SK-N-SH (cell line): ENCODE results near the gene VTCN1. TPM values are rescaled to one million over a fixed set of nuclear protein-coding genes. Genes with fewer than 3 reads are reported as not detected.

Experiments
- CTCF ChIA-PET: fragments of 300-600, 350-600 bp; formaldehyde crosslinking; extraction: SDS; loops from one replicate; lab custom pipeline; 2021; lab: Yijun Ruan, JAX
- POLR2A ChIA-PET: fragments of 350-600 bp; sonication (Branson Sonifier 250); formaldehyde crosslinking; extraction: SDS; loops from one replicate; lab custom pipeline; 2020; ENCODE audit warnings: antibody characterized with exemption, inconsistent platforms; lab: Yijun Ruan, JAX
- DNase-seq: peaks from one replicate; pipeline ENCODE4 v3.0.0; 2012
- H2AFZ ChIP-seq: fragments of 200-600 bp; sonication (generic); 2 replicates; pipeline ENCODE4 v1.8.1; 2016; ENCODE audit warnings: antibody characterized with exemption, mild to moderate bottlenecking, low read depth
- H3F3A ChIP-seq: fragments of 200-600 bp; sonication (generic); replicated peaks from 2 replicates; pipeline ENCODE3; 2016; ENCODE audit warnings: antibody characterized with exemption, mild to moderate bottlenecking; ENCODE audit not compliant: insufficient read depth
- H3K27ac ChIP-seq, 2 experiments: fragments of 200-500 bp in 1 of 2; fragments of 200-600 bp in 1 of 2; sonication (Bioruptor generic) in 1 of 2; sonication (generic), shearing (Covaris generic) in 1 of 2; 2 replicates each; pipeline versions ENCODE4 v1.5.1 to v1.6.1; 2014 to 2016; ENCODE audit warnings: low read depth in 2 of 2, inconsistent platforms in 1 of 2, low read length in 1 of 2, mild to moderate bottlenecking in 1 of 2, mixed read lengths in 1 of 2
- H3K27me3 ChIP-seq: fragments of 200-600 bp; sonication (generic), shearing (Covaris generic); 2 replicates; pipeline ENCODE4 v1.6.1; 2016; ENCODE audit warnings: mixed run types; ENCODE audit not compliant: insufficient read depth
- H3K36me3 ChIP-seq, 2 experiments: fragments of 200-500 bp in 1 of 2; fragments of 200-600 bp in 1 of 2; sonication (Bioruptor generic) in 1 of 2; sonication (generic) in 1 of 2; replicated peaks in 1 of 2; 2 replicates each; pipeline versions ENCODE3 to v1.5.1; 2014 to 2016; ENCODE audit warnings: low read length in 1 of 2, mild to moderate bottlenecking in 1 of 2; ENCODE audit not compliant: insufficient read depth in 2 of 2, control insufficient read depth in 1 of 2
- H3K4me1 ChIP-seq, 2 experiments: fragments of 200-500 bp in 1 of 2; fragments of 200-600 bp in 1 of 2; sonication (Bioruptor generic) in 1 of 2; sonication (generic), shearing (Covaris generic) in 1 of 2; 2 replicates each; pipeline versions ENCODE4 v1.5.1 to v1.6.1; 2014 to 2016; ENCODE audit warnings: low read depth in 1 of 2, low read length in 1 of 2, mixed run types in 1 of 2; ENCODE audit not compliant: insufficient read depth in 2 of 2, control insufficient read depth in 1 of 2
- H3K4me2 ChIP-seq: fragments of 200-600 bp; sonication (generic), shearing (Covaris generic); 2 replicates; pipeline ENCODE4 v1.6.1; 2017; ENCODE audit warnings: mixed run types
- H3K4me3 ChIP-seq, 2 experiments: fragments of 200-500 bp in 1 of 2; fragments of 200-600 bp in 1 of 2; sonication (Bioruptor generic) in 1 of 2; sonication (generic), shearing (Covaris generic) in 1 of 2; 2 replicates each; pipeline versions ENCODE4 v1.5.1 to v1.8.1; 2014 to 2016; ENCODE audit warnings: low read depth in 2 of 2, inconsistent platforms in 1 of 2, low read length in 1 of 2, mild to moderate bottlenecking in 1 of 2, mixed read lengths in 1 of 2, moderate library complexity in 1 of 2
- H3K79me2 ChIP-seq: fragments of 200-600 bp; sonication (generic); 2 replicates; pipeline ENCODE4 v1.8.1; 2017; ENCODE audit warnings: mild to moderate bottlenecking; ENCODE audit not compliant: insufficient read depth
- H3K9ac ChIP-seq: fragments of 200-600 bp; sonication (generic); 2 replicates; pipeline ENCODE4 v1.6.1; 2017; ENCODE audit warnings: mixed run types
- H3K9me2 ChIP-seq: fragments of 200-600 bp; sonication (generic); 2 replicates; pipeline ENCODE4 v1.6.1; 2017; ENCODE audit warnings: mixed run types
- H3K9me3 ChIP-seq: fragments of 200-600 bp; sonication (generic); 2 replicates; pipeline ENCODE4 v1.6.1; 2017; ENCODE audit warnings: mixed run types, mild to moderate bottlenecking, moderate library complexity
- H4K20me1 ChIP-seq: fragments of 200-600 bp; sonication (generic); 2 replicates; pipeline ENCODE4 v1.6.1; 2017; ENCODE audit warnings: mild to moderate bottlenecking, mixed run types; ENCODE audit not compliant: insufficient read depth
- EP300 ChIP-seq, 2 experiments: IDR thresholded peaks; 2 replicates each; pipeline versions ENCODE4 v1.4.0 to v1.6.1; 2012; ENCODE audit warnings: borderline replicate concordance in 1 of 2, low read depth in 1 of 2, low read length in 1 of 2
- FOXM1 ChIP-seq: IDR thresholded peaks from 2 replicates; pipeline ENCODE4 v1.4.0; 2012; ENCODE audit warnings: low read depth, mild to moderate bottlenecking
- MEF2A ChIP-seq: IDR thresholded peaks from 2 replicates; pipeline ENCODE4 v1.4.0; 2012; ENCODE audit warnings: low read depth, borderline replicate concordance
- MXI1 ChIP-seq: IDR thresholded peaks from 2 replicates; pipeline ENCODE4 v1.6.1; 2012; ENCODE audit warnings: mild to moderate bottlenecking, low read depth, low read length, improper control_type of control experiment
- NRF1 ChIP-seq: IDR thresholded peaks from 2 replicates; pipeline ENCODE4 v1.6.1; 2012; ENCODE audit warnings: low read depth, mild to moderate bottlenecking, low read length
- RFX5 ChIP-seq: IDR thresholded peaks from 2 replicates; pipeline ENCODE4 v1.6.1; 2012; ENCODE audit warnings: mild to moderate bottlenecking, improper control_type of control experiment, low read length
- TAF1 ChIP-seq: IDR thresholded peaks from 2 replicates; pipeline ENCODE4 v1.6.1; 2012; ENCODE audit warnings: low read depth, mild to moderate bottlenecking, low read length, moderate library complexity, borderline replicate concordance
- TEAD4 ChIP-seq: IDR thresholded peaks from 2 replicates; pipeline ENCODE4 v1.4.0; 2012; ENCODE audit warnings: mild to moderate bottlenecking, borderline replicate concordance; ENCODE audit not compliant: insufficient read depth
- WGBS: methylation state at CpG from one replicate; pipeline ENCODE4 v1.1.6; 2017; ENCODE audit warnings: low lambda C conversion rate; 5-methylcytosine and 5-hydroxymethylcytosine counted together
- polyA plus RNA-seq, 3 experiments: library from polyadenylated mRNA; depleted of rRNA; stranded (reverse); fragments of >200 nt; gene quantifications; 2 replicates each; pipeline ENCODE4 v1.2.3, GENCODE V29; 2012
- TF ChIP-seq, protein P1 (sequence below): fragments of 150-350 bp; IDR thresholded peaks from 2 replicates; pipeline ENCODE4 v1.6.1; 2016; ENCODE audit warnings: mild to moderate bottlenecking, low read depth, low read length
- TF ChIP-seq, protein P2 (sequence below): fragments of 200-600 bp; sonication (generic); IDR thresholded peaks from 2 replicates; pipeline ENCODE4 v1.6.1; 2017; ENCODE audit warnings: antibody characterized with exemption, mild to moderate bottlenecking, moderate library complexity

Gene VTCN1
- polyA plus RNA-seq, 1 of the 3 experiments (the other 2 are of a cell fraction): not detected

DNA sequence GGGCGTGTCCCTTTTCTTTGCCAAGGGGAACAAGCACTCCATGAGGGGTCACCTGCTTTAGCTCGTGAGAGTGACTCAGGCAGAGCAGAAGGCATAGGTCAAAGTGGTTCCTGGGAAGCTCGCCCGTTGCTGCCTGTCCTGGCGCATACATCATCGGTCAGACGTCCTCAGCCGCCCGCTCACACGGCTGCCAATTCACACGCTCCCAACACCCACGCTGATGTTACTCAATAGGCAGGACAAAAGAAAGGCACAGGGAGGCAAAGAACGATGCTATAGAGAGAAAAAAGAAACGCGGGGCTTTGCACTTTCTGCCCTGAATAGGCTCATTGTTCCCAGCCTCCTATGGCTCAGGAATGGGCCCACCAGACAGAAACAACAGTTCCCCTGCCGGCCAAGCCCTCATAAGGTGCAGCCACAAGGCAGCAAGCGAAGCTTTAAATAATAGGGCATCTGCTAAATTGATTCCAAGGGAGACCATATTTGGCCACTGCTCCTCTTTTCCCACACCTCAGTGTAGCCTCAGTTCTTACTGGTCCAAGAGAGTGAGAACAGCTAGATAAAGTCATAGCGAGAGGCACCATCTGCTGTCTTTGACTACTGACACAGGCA lies 38.7 kb downstream of the VTCN1 start:
- WGBS: 80% methylated on average over 17 of the region's 18 CpGs

DNA sequence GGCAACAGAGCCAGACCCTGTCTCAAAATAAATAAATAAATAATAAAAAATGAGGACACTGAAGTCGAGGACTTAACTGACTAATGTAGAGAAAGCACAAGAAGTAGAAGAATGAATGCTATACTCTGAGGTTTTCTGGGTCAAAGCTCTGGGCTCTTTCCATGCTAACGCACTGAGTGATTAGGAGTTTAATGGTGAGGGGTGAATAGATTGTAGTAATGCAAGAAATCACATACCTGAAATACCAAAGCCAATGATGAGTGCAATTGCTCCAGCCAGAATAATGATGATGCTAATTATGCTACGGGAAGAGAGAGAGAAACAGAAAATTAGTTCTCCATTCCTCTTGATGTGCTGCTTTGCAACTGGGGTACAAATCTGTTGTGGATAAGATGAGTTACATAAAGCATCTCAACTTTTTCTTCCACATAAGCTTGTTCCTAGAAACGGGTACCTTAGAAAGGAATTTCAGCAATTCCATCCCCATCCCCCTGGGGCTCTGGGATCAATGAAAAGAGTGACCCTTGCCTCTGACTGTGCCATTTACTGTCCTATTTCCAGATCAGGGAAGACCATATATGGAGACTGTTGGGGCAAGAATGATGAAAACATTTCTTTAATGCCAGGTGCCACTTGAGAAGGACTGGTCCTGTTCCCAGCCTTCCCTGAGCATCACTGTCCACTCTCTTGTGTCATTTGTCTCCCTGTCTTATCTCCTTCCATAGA lies 40.7 kb downstream of the VTCN1 start:
- Histone ChIP-seq H3K4me2 (no peak overlapping the region), H3F3A (no peaks in the 10 kb centered on the region), H3K36me3 (no peaks in the 10 kb centered on the region), H3K27me3 (no peaks in the 10 kb centered on the region), H3K79me2 (no peaks in the 10 kb centered on the region), H3K9ac (no peak overlapping the region), H3K4me1 (peaks cover 0 to 2% of the 10 kb centered on the region in 2 experiments; a peak in 1 of 4 replicates), H3K4me3 (no peak overlapping the region), H2AFZ (no peak overlapping the region), H3K9me3 (no peaks in the 10 kb centered on the region), H3K27ac (no peak overlapping the region), H3K9me2 (no peaks in the 10 kb centered on the region), H4K20me1 (no peaks in the 10 kb centered on the region)
- ChIA-PET CTCF (no interaction called here), POLR2A (no interaction called here)
- 62% methylated on average over 4 of the region's 4 CpGs for WGBS
- no peak for TF ChIP-seq FOXM1
- TF ChIP-seq, protein P1, sequence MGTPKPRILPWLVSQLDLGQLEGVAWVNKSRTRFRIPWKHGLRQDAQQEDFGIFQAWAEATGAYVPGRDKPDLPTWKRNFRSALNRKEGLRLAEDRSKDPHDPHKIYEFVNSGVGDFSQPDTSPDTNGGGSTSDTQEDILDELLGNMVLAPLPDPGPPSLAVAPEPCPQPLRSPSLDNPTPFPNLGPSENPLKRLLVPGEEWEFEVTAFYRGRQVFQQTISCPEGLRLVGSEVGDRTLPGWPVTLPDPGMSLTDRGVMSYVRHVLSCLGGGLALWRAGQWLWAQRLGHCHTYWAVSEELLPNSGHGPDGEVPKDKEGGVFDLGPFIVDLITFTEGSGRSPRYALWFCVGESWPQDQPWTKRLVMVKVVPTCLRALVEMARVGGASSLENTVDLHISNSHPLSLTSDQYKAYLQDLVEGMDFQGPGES: no peak
- no peak for TF ChIP-seq EP300 (IDR thresholded peaks at IDR 0.05; ENCODE audit: borderline replicate concordance in 1 of 2, low read depth in 1 of 2, low read length in 1 of 2)
- TF ChIP-seq MXI1: no peak
- TF ChIP-seq RFX5: no peak
- TF ChIP-seq NRF1: no peak
- no peak for TF ChIP-seq MEF2A
- TF ChIP-seq, protein P2, sequence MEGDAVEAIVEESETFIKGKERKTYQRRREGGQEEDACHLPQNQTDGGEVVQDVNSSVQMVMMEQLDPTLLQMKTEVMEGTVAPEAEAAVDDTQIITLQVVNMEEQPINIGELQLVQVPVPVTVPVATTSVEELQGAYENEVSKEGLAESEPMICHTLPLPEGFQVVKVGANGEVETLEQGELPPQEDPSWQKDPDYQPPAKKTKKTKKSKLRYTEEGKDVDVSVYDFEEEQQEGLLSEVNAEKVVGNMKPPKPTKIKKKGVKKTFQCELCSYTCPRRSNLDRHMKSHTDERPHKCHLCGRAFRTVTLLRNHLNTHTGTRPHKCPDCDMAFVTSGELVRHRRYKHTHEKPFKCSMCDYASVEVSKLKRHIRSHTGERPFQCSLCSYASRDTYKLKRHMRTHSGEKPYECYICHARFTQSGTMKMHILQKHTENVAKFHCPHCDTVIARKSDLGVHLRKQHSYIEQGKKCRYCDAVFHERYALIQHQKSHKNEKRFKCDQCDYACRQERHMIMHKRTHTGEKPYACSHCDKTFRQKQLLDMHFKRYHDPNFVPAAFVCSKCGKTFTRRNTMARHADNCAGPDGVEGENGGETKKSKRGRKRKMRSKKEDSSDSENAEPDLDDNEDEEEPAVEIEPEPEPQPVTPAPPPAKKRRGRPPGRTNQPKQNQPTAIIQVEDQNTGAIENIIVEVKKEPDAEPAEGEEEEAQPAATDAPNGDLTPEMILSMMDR: no peak
- no peak for TF ChIP-seq TAF1
- no peak for DNase-seq

More for the DNA sequence above, 38.7 kb downstream of the VTCN1 start:
- POLR2A ChIA-PET: no interaction called here
- Histone ChIP-seq H3K79me2 (no peaks in the 10 kb centered on the region), H3K27me3 (no peaks in the 10 kb centered on the region), H3K4me1 (peaks cover 0 to 2% of the 10 kb centered on the region in 2 experiments; a peak in 1 of 4 replicates), H3K4me3 (no peak overlapping the region), H3K4me2 (no peak overlapping the region), H3K9me2 (no peaks in the 10 kb centered on the region), H2AFZ (no peak overlapping the region), H3K27ac (no peak overlapping the region), H3K36me3 (no peaks in the 10 kb centered on the region), H4K20me1 (no peaks in the 10 kb centered on the region), H3K9me3 (no peaks in the 10 kb centered on the region), H3F3A (no peaks in the 10 kb centered on the region), H3K9ac (no peak overlapping the region)
- CTCF ChIA-PET: interaction anchor here (1.5 kb wide), 1 partner anchor 112 kb away, joined by 4 read pairs; no protein-coding TSS in a partner anchor
- DNase-seq: no peak
- TF ChIP-seq TEAD4: no peak
